RPMI7951 (cell line): ENCODE data around the gene SLIT1. TPM values are rescaled to one million over a fixed set of nuclear protein-coding genes. Genes with fewer than 3 reads are reported as not detected.

Experiments used
- DNase-seq: peaks from one replicate; pipeline ENCODE4 v3.0.0-alpha.2; 2012; ENCODE audit warnings: low read depth
- total RNA-seq: library from RNA; depleted of rRNA; stranded (reverse); fragments of >200 nt; shearing (Covaris generic); gene quantifications from 2 replicates; pipeline ENCODE4 v1.2.3, GENCODE V29; 2014; rRNA removed

The SLIT1 gene
- total RNA-seq, 1 experiment from 2014 or later = 0.12 TPM

GRCh38 chr10:96973809-96974747 lies 211.7 kb downstream of the SLIT1 start:
- peak; percentile 19 for DNase-seq

GRCh38 chr10:96972264-96972663 lies 213.5 kb downstream of the SLIT1 start:
- no peak for DNase-seq

GRCh38 chr10:96971324-96971723 lies 214.4 kb downstream of the SLIT1 start:
- no peak for DNase-seq

GRCh38 chr10:96968682-96969423 lies 216.9 kb downstream of the SLIT1 start:
- DNase-seq = no peak

- DNase-seq = no peak
Measured at GRCh38 chr10:96967847-96968246, 217.9 kb downstream of the SLIT1 start.

GRCh38 chr10:96964131-96964530 lies 221.6 kb downstream of the SLIT1 start:
- no peak for DNase-seq

GRCh38 chr10:96960872-96961271 lies 224.9 kb downstream of the SLIT1 start:
- DNase-seq = no peak

GRCh38 chr10:96959733-96960132 lies 226.0 kb downstream of the SLIT1 start:
- DNase-seq = no peak

- DNase-seq = no peak
Measured at GRCh38 chr10:96958071-96958470, 227.7 kb downstream of the SLIT1 start.

- no peak for DNase-seq
Measured at GRCh38 chr10:96955794-96956193, 230.0 kb downstream of the SLIT1 start.

GRCh38 chr10:96951954-96952353 lies 233.8 kb downstream of the SLIT1 start:
- no peak for DNase-seq

GRCh38 chr10:96949039-96949683 lies 236.6 kb downstream of the SLIT1 start:
- DNase-seq = no peak

Other genes with a start within 250 kb of the SLIT1 start
- gene ARHGAP19, start 106.7 kb upstream of the SLIT1 start, total RNA-seq = 5.8 and 6.0 TPM in 2 replicates
- gene FRAT1, start 133.3 kb upstream of the SLIT1 start, total RNA-seq = 0.60 and 1.7 TPM in 2 replicates
- 3.1 and 4.8 TPM in 2 replicates for gene FRAT2, start 148.8 kb upstream of the SLIT1 start, total RNA-seq
- 13.4 and 15.4 TPM in 2 replicates for gene RRP12, start 215.4 kb upstream of the SLIT1 start, total RNA-seq
- gene PGAM1, start 240.2 kb upstream of the SLIT1 start, total RNA-seq = 1,010 and 1,184 TPM in 2 replicates